Ovary (tissue), 9 donors: ENCODE results near the gene NT5C1A. TPM values are rescaled to one million over a fixed set of nuclear protein-coding genes. Genes with fewer than 3 reads are reported as not detected.
A peak's percentile ranks its signal among the peaks of the same experiment; 100 is the strongest.

Experiments used
- DNase-seq, 5 donors: peaks; one replicate each; pipeline ENCODE4 v3.0.0-alpha.2; 2019 to 2020
- H3K27ac ChIP-seq, 2 donors: fragments of 200-600 bp; one replicate each; pipeline versions ENCODE4 v1.5.1 to v1.8.0; 2019 to 2022
- H3K27me3 ChIP-seq: fragments of 200-600 bp; one replicate; pipeline ENCODE4 v1.8.0; 2022
- H3K36me3 ChIP-seq: fragments of 200-600 bp; sonication (generic); one replicate; pipeline ENCODE4 v1.5.1; 2019
- H3K4me1 ChIP-seq: one replicate; pipeline ENCODE4 v1.8.1; 2013; ENCODE audit warnings: mild to moderate bottlenecking, moderate library complexity; ENCODE audit not compliant: insufficient read depth
- H3K4me3 ChIP-seq: fragments of 200-600 bp; sonication (generic); one replicate; pipeline ENCODE4 v1.5.1; 2017
- H3K9me3 ChIP-seq, 2 donors: fragments of 200-600 bp in 1 of 2; sonication (generic) in 1 of 2; one replicate each; pipeline versions ENCODE4 v1.5.1 to v1.8.1; 2013 to 2019; ENCODE audit warnings: mild to moderate bottlenecking in 1 of 2, moderate library complexity in 1 of 2
- EP300 ChIP-seq: sonication (generic); formaldehyde crosslinking; IDR thresholded peaks from one replicate; pipeline ENCODE4 v1.6.1; 2017; ENCODE audit warnings: antibody characterized with exemption
- POLR2A ChIP-seq: fragments of 450-650 bp; IDR thresholded peaks from one replicate; pipeline ENCODE4 v1.6.1; 2017; ENCODE audit warnings: antibody characterized with exemption, mild to moderate bottlenecking, moderate library complexity
- WGBS, 3 donors: extraction: QIAGEN DNeasy Blood & Tissue Kit in 1 of 3; methylation state at CpG; one replicate each; pipeline versions ENCODE4 v1.1.5 to v1.1.7; 2013 to 2017; 5-methylcytosine and 5-hydroxymethylcytosine counted together
- intact Hi-C, 4 donors: fragments of 100-400 bp; cut with DNase I; formaldehyde crosslinking; loops; one replicate each; pipeline versions ENCODE4 v1.11.0 to v1.15.1; 2022 to 2023
- polyA plus RNA-seq, 2 donors: library from polyadenylated mRNA; stranded (reverse); fragments of 200-250 nt in 1 of 2; fragments of 350-450 nt in 1 of 2; fragmentation: Illumina TruSeq in 1 of 2; extraction: RNeasy Lipid Tissue Mini Kit (QIAGEN cat#74804) in 1 of 2; gene quantifications; one replicate each; pipeline ENCODE4 v1.2.3, GENCODE V29; 2013 to 2014
- total RNA-seq, 7 donors: library from RNA; depleted of rRNA in 2 of 7; stranded (reverse); fragments of >200 nt in 2 of 7; fragmentation: NEBNext Ultra II Directional in 3 of 7; extraction: Animal tissue kit (Norgen Biotek cat#: 25700) in 3 of 7; gene quantifications; one replicate each; pipeline versions ENCODE4 v1.1.0 to v1.2.4, GENCODE V29; 2016 to 2023
- TF ChIP-seq, protein P1 (sequence below), 3 donors: fragments of 450-650 bp in 2 of 3; fragments of 200-600 bp in 1 of 3; IDR thresholded peaks; one replicate each; pipeline versions ENCODE4 v1.5.1 to v1.8.0; 2016 to 2022; ENCODE audit warnings: antibody characterized with exemption in 3 of 3, mild to moderate bottlenecking in 1 of 3
- donor health status: DM: no; HTN: no; CAD: no; lungs with moderate emphysema.
- donor health status: DM: no; HTN: no; CAD: no.
- donor health status: Bipolar disorder and iron deficiency.
- donor health status: DM: yes; HTN: yes; CAD: no.
- donor health status: DM: no; HTN: no; CAD: no.
- donor health status: DM: yes; HTN: yes; CAD: no.

Gene NT5C1A
- total and polyA plus RNA-seq, 9 donors: 0.15 to 2.4 (median 1.5) TPM; not detected in 2

DNA sequence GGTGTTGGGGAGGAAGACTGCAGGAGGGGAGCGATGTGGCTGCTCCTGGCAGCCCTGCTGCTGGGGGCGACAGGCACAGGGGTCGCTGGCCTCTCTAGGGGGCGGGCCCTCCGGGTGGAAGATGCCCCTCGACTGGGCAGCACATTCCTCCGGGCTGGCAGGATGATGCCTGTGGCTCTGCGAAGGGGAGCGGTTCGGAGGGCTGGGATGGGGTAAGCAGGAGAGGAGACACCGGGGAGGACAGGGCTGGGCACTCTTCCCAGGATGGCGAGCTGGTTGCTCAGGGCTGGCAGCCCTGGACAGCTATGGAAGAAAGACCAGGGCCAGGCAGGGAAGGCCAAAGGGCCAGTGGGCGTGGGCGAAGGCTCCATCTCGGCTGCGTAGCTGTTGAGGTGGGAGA, 45.3 kb downstream of the NT5C1A start:
- TF ChIP-seq, protein P1, sequence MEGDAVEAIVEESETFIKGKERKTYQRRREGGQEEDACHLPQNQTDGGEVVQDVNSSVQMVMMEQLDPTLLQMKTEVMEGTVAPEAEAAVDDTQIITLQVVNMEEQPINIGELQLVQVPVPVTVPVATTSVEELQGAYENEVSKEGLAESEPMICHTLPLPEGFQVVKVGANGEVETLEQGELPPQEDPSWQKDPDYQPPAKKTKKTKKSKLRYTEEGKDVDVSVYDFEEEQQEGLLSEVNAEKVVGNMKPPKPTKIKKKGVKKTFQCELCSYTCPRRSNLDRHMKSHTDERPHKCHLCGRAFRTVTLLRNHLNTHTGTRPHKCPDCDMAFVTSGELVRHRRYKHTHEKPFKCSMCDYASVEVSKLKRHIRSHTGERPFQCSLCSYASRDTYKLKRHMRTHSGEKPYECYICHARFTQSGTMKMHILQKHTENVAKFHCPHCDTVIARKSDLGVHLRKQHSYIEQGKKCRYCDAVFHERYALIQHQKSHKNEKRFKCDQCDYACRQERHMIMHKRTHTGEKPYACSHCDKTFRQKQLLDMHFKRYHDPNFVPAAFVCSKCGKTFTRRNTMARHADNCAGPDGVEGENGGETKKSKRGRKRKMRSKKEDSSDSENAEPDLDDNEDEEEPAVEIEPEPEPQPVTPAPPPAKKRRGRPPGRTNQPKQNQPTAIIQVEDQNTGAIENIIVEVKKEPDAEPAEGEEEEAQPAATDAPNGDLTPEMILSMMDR (IDR thresholded peaks at IDR 0.05): no peak
- TF ChIP-seq POLR2A (no peak), EP300 (no peak)
- Histone ChIP-seq H3K9me3 (no peaks in the 10 kb centered on the region), H3K27me3 (no peaks in the 10 kb centered on the region), H3K36me3 (no peaks in the 10 kb centered on the region), H3K27ac (no peak overlapping the region), H3K4me3 (no peak overlapping the region), H3K4me1 (peaks cover 8% of the 10 kb centered on the region)
- DNase-seq: no peak
- intact Hi-C loops: no loop called here
- WGBS, 3 donors: 73 to 88% (median 85%) methylated on average over 16 of the region's 16 CpGs

DNA sequence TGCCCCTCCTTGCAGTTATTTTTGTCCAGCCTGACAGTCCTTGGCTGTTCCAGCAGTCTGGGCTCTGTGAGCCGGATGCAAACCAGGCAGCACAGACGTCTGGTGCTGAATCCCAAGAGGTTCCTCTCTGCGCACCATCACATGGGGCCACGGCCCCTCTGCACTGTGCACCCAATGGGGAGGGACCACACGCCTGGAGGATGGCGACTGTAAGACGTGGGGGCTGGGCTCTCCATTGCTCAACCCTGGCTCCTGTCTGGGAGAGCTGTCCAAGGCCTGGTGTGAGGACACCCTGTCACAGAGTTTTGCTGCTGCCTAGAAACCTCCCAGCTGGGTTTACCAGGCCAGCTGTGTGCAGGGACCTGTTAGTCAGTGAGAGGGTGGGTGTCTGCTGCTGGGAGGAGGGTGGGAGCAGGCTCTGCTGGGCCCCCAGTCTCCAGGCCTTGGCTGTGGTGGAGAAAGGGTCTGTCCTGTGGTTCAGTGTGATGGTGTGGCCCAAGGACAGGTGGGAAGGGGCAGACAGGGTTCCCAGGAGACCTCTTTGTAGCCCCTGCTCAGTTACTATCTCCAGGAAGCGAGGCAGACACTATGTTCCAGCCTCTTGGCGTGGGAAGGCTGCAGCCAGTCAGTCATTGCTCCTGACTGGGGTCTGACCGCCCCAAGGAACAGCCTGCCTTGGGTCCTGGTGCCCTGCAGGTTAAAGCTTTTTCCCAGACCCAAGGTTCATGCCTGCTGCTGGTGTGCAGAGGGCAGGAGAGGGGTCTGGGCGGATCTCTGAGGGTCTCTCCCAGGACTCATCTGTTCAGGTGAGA, 46.2 kb downstream of the NT5C1A start:
- H3K36me3 ChIP-seq: no peaks in the 10 kb centered on the region
- peak; percentile 71 to 90 (median 85) for DNase-seq
- 20 to 38% (median 35%) methylated on average over 11 of the region's 11 CpGs for WGBS, 3 donors
- no peak for TF ChIP-seq POLR2A
- TF ChIP-seq EP300: peak; percentile 73
- TF ChIP-seq, protein P1 (IDR thresholded peaks at IDR 0.05): no peak
- no peak overlapping the region for H3K4me3 ChIP-seq
- no peaks in the 10 kb centered on the region for H3K9me3 ChIP-seq
- intact Hi-C loops: loop anchor here in 1 of 4 donors (2.0 kb wide), 1 partner anchor 27 kb away; no protein-coding TSS in a partner anchor
- no peaks in the 10 kb centered on the region for H3K27me3 ChIP-seq
- peak overlapping the region in 1 of 2 donors; percentile 33 for H3K27ac ChIP-seq
- peaks cover 8% of the 10 kb centered on the region for H3K4me1 ChIP-seq

DNA sequence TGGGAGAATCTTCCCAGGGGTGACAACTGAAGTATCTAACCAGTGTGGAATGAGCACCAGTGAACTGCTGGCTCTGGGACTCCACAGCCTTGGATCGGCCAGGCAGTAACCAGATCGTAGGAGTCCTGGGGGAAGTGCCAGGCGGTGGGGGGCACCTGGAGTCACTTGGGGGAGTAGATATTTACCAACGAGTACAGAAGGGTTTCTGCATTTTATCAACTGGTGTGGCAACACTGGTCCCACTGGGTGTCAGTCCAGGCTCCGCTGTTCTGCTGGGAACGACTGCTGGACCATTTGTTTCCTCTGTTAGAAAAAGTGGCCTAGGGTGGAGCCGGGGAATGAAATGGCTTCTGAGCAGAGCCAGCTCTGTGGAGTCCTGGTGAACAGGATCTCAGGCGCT, 46.9 kb downstream of the NT5C1A start:
- H3K27me3 ChIP-seq: no peaks in the 10 kb centered on the region
- H3K9me3 ChIP-seq: no peaks in the 10 kb centered on the region
- WGBS, 3 donors: 35 to 52% (median 43%) methylated on average over 8 of the region's 8 CpGs
- TF ChIP-seq EP300 (no peak), POLR2A (no peak)
- TF ChIP-seq, protein P1 (IDR thresholded peaks at IDR 0.05): no peak
- intact Hi-C loops: loop anchor here in 1 of 4 donors (2.0 kb wide), 1 partner anchor 28 kb away; no protein-coding TSS in a partner anchor
- H3K4me3 ChIP-seq: no peak overlapping the region
- no peak for DNase-seq
- H3K4me1 ChIP-seq: peaks cover 8% of the 10 kb centered on the region
- H3K27ac ChIP-seq: peak overlapping the region in 1 of 2 donors; percentile 33
- no peaks in the 10 kb centered on the region for H3K36me3 ChIP-seq

DNA sequence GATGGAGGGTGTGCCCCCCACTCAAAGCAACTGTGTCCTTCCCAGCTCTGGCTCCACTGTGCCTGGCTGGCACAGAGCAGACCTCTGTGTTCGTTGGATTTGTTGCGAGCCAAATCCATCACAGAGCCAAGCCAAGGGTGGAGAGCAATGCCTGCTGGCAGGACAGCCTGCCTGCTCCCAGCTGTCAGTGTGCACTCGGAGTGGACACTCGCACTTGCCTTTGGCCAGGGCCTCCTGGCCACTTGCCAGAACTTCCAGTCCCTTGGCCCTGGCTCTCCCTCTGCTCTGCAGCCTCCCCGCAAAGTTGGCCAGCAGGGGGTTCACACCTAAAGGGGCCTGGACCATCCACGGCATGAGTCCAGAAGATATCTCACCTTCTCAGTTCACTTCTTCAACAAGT, 48.9 kb downstream of the NT5C1A start:
- no peaks in the 10 kb centered on the region for H3K9me3 ChIP-seq
- intact Hi-C loops: no loop called here
- 42 to 55% (median 51%) methylated on average over 6 of the region's 6 CpGs for WGBS, 3 donors
- no peak for TF ChIP-seq EP300
- TF ChIP-seq, protein P1 (IDR thresholded peaks at IDR 0.05): no peak
- no peak for TF ChIP-seq POLR2A
- H3K36me3 ChIP-seq: no peaks in the 10 kb centered on the region
- H3K27ac ChIP-seq: no peak overlapping the region
- no peak overlapping the region for H3K4me3 ChIP-seq
- peaks cover 8% of the 10 kb centered on the region for H3K4me1 ChIP-seq
- peak in 1 of 5 donors; percentile 63 for DNase-seq
- H3K27me3 ChIP-seq: no peaks in the 10 kb centered on the region
